ENCODE data around the gene KDM6A. TPM values are rescaled to one million over a fixed set of nuclear protein-coding genes. Genes with fewer than 3 reads are reported as not detected.
"Not testable (repeated sequence)": the region's sequence is repeated elsewhere in the genome, so short reads cannot be mapped to it uniquely, and the experiment has no call there.

KDM6A gene
- total and polyA plus RNA-seq, 4 donors: 6.3 to 42.3 (median 22.5) TPM

- no peak overlapping the region for H3K27ac ChIP-seq (ENCODE audit: low read depth in 1 of 2, low read length in 2 of 2)
- no peak overlapping the region for H3K4me3 ChIP-seq (ENCODE audit: low read length in 2 of 2)
- no peaks in the 10 kb centered on the region for H3K27me3 ChIP-seq (ENCODE audit: control insufficient read depth in 1 of 2, insufficient read depth in 2 of 2, low read length in 1 of 2)
- ATAC-seq (ENCODE audit: low FRiP score): no peak
- no peaks in the 10 kb centered on the region for H3K36me3 ChIP-seq (ENCODE audit: control insufficient read depth in 1 of 2, insufficient read depth in 2 of 2, low read length in 1 of 2)
- H3K4me1 ChIP-seq (ENCODE audit: control insufficient read depth in 1 of 2, insufficient read depth in 2 of 2, low read length in 2 of 2): peaks cover 0 to 10% of the 10 kb centered on the region in 2 donors
- intact Hi-C loops (cut with DNase I): no loop called here
- DNase-seq: no peak
- WGBS, 2 donors: 59 to 72% methylated on average over 3 of the region's 3 CpGs
- H3K9me3 ChIP-seq (ENCODE audit: control insufficient read depth, low read length): no peaks in the 10 kb centered on the region
Measured at GRCh38 chrX:44908153-44908552, 35.2 kb downstream of the KDM6A start.

- intact Hi-C loops (cut with DNase I): no loop called here
- ATAC-seq (ENCODE audit: low FRiP score): no peak
- H3K36me3 ChIP-seq (ENCODE audit: control insufficient read depth in 1 of 2, insufficient read depth in 2 of 2, low read length in 1 of 2): no peaks in the 10 kb centered on the region
Measured at GRCh38 chrX:44908827-44909226, 35.8 kb downstream of the KDM6A start.

DNA sequence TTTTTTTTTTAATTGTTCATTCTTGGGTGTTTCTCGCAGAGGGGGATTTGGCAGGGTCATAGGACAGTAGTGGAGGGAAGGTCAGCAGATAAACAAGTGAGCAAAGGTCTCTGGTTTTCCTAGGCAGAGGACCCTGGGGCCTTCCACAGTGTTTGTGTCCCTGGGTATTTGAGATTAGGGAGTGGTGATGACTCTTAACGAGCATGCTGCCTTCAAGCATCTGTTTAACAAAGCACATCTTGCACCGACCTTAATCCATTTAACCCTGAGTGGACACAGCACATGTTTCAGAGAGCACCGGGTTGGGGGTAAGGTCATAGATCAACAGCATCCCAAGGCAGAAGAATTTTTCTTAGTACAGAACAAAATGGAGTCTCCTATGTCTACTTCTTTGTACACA is 37.5 kb downstream of the KDM6A start:
- intact Hi-C loops (cut with DNase I); H3K27ac ChIP-seq (ENCODE audit: low read depth in 1 of 2, low read length in 2 of 2); H3K4me1 ChIP-seq (ENCODE audit: control insufficient read depth in 1 of 2, insufficient read depth in 2 of 2, low read length in 2 of 2); DNase-seq; ATAC-seq (ENCODE audit: low FRiP score); H3K4me3 ChIP-seq (ENCODE audit: low read length in 2 of 2); H3K36me3 ChIP-seq (ENCODE audit: control insufficient read depth in 1 of 2, insufficient read depth in 2 of 2, low read length in 1 of 2); H3K9me3 ChIP-seq (ENCODE audit: control insufficient read depth, low read length); H3K27me3 ChIP-seq (ENCODE audit: control insufficient read depth in 1 of 2, insufficient read depth in 2 of 2, low read length in 1 of 2): not testable (repeated sequence)
- WGBS, 2 donors: 90 to 98% methylated on average over 4 of the region's 4 CpGs

More at GRCh38 chrX:44908827-44909226, 35.8 kb downstream of the KDM6A start:
- Histone ChIP-seq H3K27ac (ENCODE audit: low read depth in 1 of 2, low read length in 2 of 2) (no peak overlapping the region), H3K27me3 (ENCODE audit: control insufficient read depth in 1 of 2, insufficient read depth in 2 of 2, low read length in 1 of 2) (no peaks in the 10 kb centered on the region), H3K4me1 (ENCODE audit: control insufficient read depth in 1 of 2, insufficient read depth in 2 of 2, low read length in 2 of 2) (peaks cover 0 to 13% of the 10 kb centered on the region in 2 donors), H3K9me3 (ENCODE audit: control insufficient read depth, low read length) (no peaks in the 10 kb centered on the region), H3K4me3 (ENCODE audit: low read length in 2 of 2) (no peak overlapping the region)
- 74 to 91% methylated on average over 3 of the region's 3 CpGs for WGBS, 2 donors
- DNase-seq: no peak

DNA sequence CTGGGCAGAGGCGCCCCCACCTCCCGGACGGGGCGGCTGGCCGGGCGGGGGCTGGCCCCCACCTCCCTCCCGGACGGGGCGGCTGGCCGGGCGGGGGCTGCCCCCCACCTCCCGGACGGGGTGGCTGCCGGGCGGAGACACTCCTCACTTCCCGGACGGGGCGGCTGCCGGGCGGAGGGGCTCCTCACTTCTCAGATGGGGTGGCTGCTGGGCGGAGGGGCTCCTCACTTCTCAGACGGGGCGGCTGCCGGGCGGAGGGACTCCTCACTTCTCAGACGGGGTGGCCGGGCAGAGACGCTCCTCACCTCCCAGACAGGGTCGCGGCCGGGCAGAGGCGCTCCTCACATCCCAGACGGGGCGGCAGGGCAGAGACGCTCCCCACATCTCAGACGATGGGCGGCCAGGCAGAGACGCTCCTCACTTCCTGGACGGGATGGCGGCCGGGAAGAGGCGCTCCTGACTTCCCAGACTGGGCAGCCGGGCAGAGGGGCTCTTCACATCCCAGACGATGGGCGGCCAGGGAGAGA is 38.1 kb downstream of the KDM6A start:
- H3K4me1 ChIP-seq (ENCODE audit: control insufficient read depth in 1 of 2, insufficient read depth in 2 of 2, low read length in 2 of 2); H3K9me3 ChIP-seq (ENCODE audit: control insufficient read depth, low read length); DNase-seq; intact Hi-C loops (cut with DNase I); H3K27ac ChIP-seq (ENCODE audit: low read depth in 1 of 2, low read length in 2 of 2); H3K4me3 ChIP-seq (ENCODE audit: low read length in 2 of 2); H3K27me3 ChIP-seq (ENCODE audit: control insufficient read depth in 1 of 2, insufficient read depth in 2 of 2, low read length in 1 of 2); H3K36me3 ChIP-seq (ENCODE audit: control insufficient read depth in 1 of 2, insufficient read depth in 2 of 2, low read length in 1 of 2); ATAC-seq (ENCODE audit: low FRiP score): not testable (repeated sequence)
- WGBS, 2 donors: 98% methylated on average over 30 to 45 of the region's 45 CpGs

DNA sequence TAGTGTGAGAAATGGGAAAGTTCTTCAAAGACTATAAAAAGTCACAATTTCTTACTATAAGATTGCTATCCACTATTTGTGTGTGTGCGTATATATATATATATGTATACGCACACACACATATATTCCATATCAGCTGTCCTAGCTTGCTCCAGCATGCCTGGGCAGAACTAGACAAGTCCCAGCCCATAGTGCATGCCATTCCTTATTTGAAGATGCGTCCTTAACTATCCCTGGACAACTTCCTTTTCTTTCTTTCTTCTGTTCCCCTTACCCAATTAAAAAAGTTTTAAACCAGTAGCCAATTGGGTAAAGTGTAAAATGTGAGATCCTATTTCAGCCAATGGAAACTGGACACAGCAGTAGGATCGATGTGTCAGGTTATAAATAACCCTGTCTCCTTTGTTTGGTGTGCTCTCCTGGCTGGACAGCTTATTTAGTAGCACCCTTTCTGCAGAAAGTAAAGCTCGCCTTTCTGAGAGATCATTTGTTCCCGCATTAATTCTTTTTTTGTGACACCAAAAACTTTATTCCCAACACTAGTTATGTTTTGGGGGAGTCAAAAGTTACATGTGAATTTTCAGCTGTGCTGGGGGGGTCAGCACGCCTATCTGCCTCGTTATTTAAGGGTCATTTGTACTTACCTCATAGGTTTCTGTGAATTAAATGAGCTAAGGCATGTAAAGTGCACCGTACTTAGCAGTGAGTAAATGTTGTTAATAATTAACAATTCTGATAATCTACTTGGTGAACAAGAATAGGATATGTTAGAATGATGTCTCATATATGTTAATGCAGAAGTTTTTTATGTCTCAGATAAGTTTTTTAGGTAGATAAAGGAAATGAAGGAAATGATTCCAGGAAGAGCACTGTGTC is 40.9 kb downstream of the KDM6A start:
- Histone ChIP-seq H3K9me3 (ENCODE audit: control insufficient read depth, low read length) (no peaks in the 10 kb centered on the region), H3K4me1 (ENCODE audit: control insufficient read depth in 1 of 2, insufficient read depth in 2 of 2, low read length in 2 of 2) (peaks cover 0 to 6% of the 10 kb centered on the region in 2 donors), H3K27me3 (ENCODE audit: control insufficient read depth in 1 of 2, insufficient read depth in 2 of 2, low read length in 1 of 2) (no peaks in the 10 kb centered on the region), H3K27ac (ENCODE audit: low read depth in 1 of 2, low read length in 2 of 2) (no peak overlapping the region), H3K4me3 (ENCODE audit: low read length in 2 of 2) (no peak overlapping the region), H3K36me3 (ENCODE audit: control insufficient read depth in 1 of 2, insufficient read depth in 2 of 2, low read length in 1 of 2) (no peaks in the 10 kb centered on the region)
- WGBS, 2 donors: 86 to 89% methylated on average over 9 of the region's 9 CpGs
- no peak for ATAC-seq (ENCODE audit: low FRiP score)
- DNase-seq: no peak
- intact Hi-C loops (cut with DNase I): no loop called here

GRCh38 chrX:44914532-44915198 is 41.7 kb downstream of the KDM6A start:
- DNase-seq (no peak), ATAC-seq (ENCODE audit: low FRiP score) (no peak)
- no peaks in the 10 kb centered on the region for H3K36me3 ChIP-seq (ENCODE audit: control insufficient read depth in 1 of 2, insufficient read depth in 2 of 2, low read length in 1 of 2)
- H3K27me3 ChIP-seq (ENCODE audit: control insufficient read depth in 1 of 2, insufficient read depth in 2 of 2, low read length in 1 of 2): no peaks in the 10 kb centered on the region
- H3K4me1 ChIP-seq (ENCODE audit: control insufficient read depth in 1 of 2, insufficient read depth in 2 of 2, low read length in 2 of 2): peaks cover 0 to 6% of the 10 kb centered on the region in 2 donors
- WGBS, 2 donors: 5 to 46% methylated on average over 2 of the region's 2 CpGs
- intact Hi-C loops (cut with DNase I): no loop called here
- no peak overlapping the region for H3K4me3 ChIP-seq (ENCODE audit: low read length in 2 of 2)
- H3K27ac ChIP-seq (ENCODE audit: low read depth in 1 of 2, low read length in 2 of 2): no peak overlapping the region
- no peaks in the 10 kb centered on the region for H3K9me3 ChIP-seq (ENCODE audit: control insufficient read depth, low read length)

DNA sequence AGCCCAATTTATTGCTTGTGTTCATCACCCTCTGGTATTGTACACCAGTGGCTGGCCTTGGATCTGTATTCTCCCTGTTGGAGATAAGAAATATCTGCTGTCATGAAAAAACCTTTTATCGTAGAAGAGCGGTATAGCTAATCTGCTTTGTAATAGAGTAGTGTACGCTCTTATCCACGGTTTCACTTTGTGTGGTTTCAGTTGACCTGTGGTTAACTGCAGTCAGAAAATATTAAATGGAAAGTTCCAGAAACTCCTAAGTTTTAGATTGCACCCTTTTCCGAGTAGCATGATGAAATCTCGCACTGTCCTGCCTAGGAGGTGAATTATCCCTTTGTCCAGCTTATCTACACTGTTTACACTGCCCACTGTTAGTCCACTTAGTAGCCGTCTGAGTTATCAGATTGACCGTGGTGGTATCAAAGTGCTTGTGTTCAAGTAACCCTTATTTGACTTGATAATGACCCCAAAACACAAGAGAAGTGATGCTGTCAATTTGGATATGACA is 42.4 kb downstream of the KDM6A start:
- Histone ChIP-seq H3K27me3 (ENCODE audit: control insufficient read depth in 1 of 2, insufficient read depth in 2 of 2, low read length in 1 of 2) (no peaks in the 10 kb centered on the region), H3K4me1 (ENCODE audit: control insufficient read depth in 1 of 2, insufficient read depth in 2 of 2, low read length in 2 of 2) (peaks cover 0 to 6% of the 10 kb centered on the region in 2 donors), H3K27ac (ENCODE audit: low read depth in 1 of 2, low read length in 2 of 2) (no peak overlapping the region), H3K36me3 (ENCODE audit: control insufficient read depth in 1 of 2, insufficient read depth in 2 of 2, low read length in 1 of 2) (no peaks in the 10 kb centered on the region), H3K4me3 (ENCODE audit: low read length in 2 of 2) (no peak overlapping the region), H3K9me3 (ENCODE audit: control insufficient read depth, low read length) (no peaks in the 10 kb centered on the region)
- 46 to 81% methylated on average over 8 of the region's 8 CpGs for WGBS, 2 donors
- intact Hi-C loops (cut with DNase I): no loop called here
- DNase-seq (no peak), ATAC-seq (ENCODE audit: low FRiP score) (no peak)

- intact Hi-C loops (cut with DNase I): no loop called here
- ATAC-seq (ENCODE audit: low FRiP score) (no peak), DNase-seq (no peak)
- no peak overlapping the region for H3K4me3 ChIP-seq (ENCODE audit: low read length in 2 of 2)
- no peak overlapping the region for H3K27ac ChIP-seq (ENCODE audit: low read depth in 1 of 2, low read length in 2 of 2)
- H3K36me3 ChIP-seq (ENCODE audit: control insufficient read depth in 1 of 2, insufficient read depth in 2 of 2, low read length in 1 of 2): no peaks in the 10 kb centered on the region
- 38 to 72% methylated on average over 1 of the region's 1 CpG for WGBS, 2 donors
- H3K9me3 ChIP-seq (ENCODE audit: control insufficient read depth, low read length): no peaks in the 10 kb centered on the region
- no peaks in the 10 kb centered on the region for H3K27me3 ChIP-seq (ENCODE audit: control insufficient read depth in 1 of 2, insufficient read depth in 2 of 2, low read length in 1 of 2)
- peaks cover 0 to 4% of the 10 kb centered on the region in 2 donors for H3K4me1 ChIP-seq (ENCODE audit: control insufficient read depth in 1 of 2, insufficient read depth in 2 of 2, low read length in 2 of 2)
Measured at GRCh38 chrX:44918722-44919121, 45.7 kb downstream of the KDM6A start.
